GM21360 (cell line): ENCODE data around the gene ARHGEF10L.

Experiments
- ATAC-seq: cut with Tn5 transposase; IDR thresholded peaks from one replicate; pipeline ENCODE4 v1.9.1; 2021; ENCODE audit warnings: mild to moderate bottlenecking, moderate library complexity; ENCODE audit not compliant: unreplicated experiment

The ARHGEF10L gene

DNA sequence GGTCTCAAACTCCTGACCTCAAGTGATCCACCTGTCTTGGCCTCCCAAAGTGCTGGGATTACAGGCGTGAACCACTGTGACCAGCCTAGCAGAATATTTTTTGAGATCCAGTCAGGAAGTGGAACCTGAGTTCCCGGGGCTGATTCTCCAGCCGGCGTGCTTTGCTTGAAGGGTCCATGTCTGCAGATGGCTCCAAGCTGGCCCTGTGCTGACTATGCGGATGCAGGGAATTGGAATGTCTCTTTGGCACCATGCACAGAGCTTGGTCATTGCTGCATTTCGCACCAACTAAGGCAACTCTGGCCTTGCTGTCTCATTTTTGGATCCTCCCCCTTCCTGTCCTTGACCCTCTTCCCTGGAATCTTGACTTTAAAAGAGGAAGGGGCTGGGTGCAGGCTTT lies 28.1 kb downstream of the ARHGEF10L start:
- no peak for ATAC-seq

GRCh38 chr1:17568014-17568900 lies 28.8 kb downstream of the ARHGEF10L start:
- ATAC-seq, result no peak

- no peak for ATAC-seq
Measured at GRCh38 chr1:17569200-17570139, 30.0 kb downstream of the ARHGEF10L start.

GRCh38 chr1:17570228-17570627 lies 30.7 kb downstream of the ARHGEF10L start:
- no peak for ATAC-seq

- no peak for ATAC-seq
Measured at GRCh38 chr1:17572264-17572985, 32.9 kb downstream of the ARHGEF10L start.

DNA sequence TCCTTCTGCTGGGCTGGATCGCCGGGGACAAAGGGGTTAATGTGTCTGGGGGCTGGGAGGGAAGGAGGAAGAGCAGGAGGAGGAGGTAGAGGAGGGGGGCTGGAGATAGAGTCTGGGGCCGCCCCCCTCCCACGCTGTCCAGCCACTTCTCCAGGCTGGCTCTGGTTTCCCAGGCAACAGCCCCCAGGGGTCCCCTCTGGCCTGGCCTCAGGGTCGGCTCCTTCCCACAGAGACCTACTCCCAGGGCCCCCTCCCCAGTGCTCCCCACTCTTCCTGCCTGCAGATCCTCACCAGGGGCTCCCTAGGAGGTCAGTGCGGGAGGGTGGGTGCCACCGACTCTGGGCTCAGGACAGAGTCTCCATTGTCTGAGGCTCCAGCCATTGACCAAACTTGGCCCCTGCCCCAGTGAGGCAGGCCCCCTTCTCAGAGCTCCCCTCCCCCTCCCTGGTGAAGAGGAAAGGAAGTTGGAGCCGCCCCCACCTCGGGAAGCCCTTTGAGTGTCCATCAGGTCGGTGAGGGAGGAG lies 34.1 kb downstream of the ARHGEF10L start:
- no peak for ATAC-seq

- ATAC-seq, result no peak
Measured at GRCh38 chr1:17574516-17574915, 35.0 kb downstream of the ARHGEF10L start.

DNA sequence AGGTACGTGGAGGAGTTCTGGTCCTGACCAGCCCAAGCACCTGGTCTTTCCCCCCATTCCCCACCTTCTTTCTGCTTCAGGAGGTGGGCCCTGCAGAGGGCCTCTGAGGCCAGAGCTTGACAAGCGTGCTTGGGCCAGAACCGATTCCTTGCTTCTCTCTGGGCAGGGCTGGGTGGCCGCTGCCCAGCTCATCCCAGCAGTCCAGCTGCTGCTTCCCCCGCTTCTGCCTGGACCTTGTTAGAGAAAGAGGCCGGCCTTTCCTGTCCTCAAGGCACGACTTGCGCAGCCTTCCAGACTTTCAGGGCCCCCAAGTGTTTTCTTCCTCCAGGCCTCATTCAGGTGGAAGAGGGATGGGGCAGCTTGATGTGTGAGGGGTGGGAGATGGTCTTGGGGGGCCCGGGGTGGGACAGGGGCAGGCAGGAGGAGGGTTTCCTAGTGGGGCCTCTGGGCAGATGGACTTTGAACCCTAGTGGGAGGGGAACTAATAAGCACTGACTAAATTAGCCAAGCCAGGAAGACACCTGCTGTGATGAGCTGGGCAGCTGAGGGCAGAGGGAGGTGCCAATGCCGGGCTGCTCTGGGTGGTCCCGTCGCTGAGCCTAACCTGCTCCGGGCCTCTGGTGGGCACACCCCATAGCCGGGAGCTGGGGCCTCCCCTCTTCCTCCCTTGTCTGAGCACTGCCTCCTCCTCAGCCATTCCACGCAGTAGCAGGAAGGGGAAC lies 36.5 kb downstream of the ARHGEF10L start:
- no peak for ATAC-seq

DNA sequence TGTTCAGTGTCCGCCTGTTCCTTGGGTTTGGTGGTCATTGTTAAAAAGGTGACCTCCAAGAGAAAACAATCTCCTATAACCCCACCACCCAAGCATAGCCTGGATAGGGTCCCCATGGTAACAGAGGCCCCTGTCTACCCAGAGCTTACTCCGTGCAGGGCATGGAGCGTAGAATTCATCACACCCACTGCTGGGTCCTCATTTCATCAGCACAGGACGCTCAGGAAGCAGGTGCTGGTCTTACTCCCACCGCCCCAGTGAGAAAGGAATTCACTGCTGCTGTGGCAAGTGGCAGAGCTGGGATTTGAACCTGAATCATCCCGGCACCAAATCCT lies 37.0 kb downstream of the ARHGEF10L start:
- ATAC-seq, result no peak

- no peak for ATAC-seq
Measured at GRCh38 chr1:17577907-17578297, 38.4 kb downstream of the ARHGEF10L start.

DNA sequence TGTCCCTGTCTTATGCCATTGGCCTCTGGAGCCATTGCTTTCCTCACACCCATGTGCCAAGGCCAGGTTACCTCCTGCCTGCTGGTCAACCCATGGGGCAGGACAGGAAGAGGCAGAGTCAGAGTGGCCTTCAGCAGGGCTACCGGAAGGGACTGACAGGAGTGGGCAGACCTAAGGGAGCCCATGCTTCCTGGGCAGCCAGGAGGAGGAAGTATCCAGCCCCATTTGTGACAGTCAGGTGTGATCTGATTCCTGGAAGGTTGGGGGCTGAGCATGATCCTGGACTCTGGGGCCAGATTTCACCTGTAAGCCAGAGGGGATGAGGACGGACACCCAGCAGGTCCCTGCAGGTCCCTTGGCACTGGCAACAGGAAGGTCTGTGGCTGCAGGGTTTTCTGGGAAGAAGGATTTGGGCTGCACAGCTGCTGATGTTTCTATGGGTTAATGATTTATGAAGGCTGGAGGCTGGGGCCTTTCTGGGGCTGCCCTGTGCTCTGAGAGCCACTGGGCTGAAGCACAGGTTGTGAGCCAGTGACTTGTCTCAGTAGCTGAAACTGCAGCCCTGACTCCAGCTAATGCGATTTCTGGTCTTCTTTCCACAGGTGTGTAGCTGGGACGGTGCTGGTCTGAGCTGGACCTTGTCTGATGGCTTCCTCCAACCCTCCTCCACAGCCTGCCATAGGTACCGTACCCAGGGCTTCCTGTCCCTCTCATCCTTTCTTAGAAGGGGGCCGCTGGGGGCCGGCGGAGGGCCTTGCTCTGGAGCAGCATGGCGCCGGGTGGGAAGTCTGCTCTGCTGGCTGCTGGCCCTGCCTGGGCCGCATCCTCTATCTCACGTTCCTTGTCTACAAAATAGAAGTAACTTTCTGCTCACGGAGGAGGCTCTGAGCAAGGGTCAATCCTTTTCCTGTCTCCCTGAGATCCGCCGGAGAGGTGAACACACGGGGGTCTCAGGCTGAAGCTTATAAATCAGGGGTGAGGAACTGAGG lies 40.7 kb downstream of the ARHGEF10L start:
- no peak for ATAC-seq

DNA sequence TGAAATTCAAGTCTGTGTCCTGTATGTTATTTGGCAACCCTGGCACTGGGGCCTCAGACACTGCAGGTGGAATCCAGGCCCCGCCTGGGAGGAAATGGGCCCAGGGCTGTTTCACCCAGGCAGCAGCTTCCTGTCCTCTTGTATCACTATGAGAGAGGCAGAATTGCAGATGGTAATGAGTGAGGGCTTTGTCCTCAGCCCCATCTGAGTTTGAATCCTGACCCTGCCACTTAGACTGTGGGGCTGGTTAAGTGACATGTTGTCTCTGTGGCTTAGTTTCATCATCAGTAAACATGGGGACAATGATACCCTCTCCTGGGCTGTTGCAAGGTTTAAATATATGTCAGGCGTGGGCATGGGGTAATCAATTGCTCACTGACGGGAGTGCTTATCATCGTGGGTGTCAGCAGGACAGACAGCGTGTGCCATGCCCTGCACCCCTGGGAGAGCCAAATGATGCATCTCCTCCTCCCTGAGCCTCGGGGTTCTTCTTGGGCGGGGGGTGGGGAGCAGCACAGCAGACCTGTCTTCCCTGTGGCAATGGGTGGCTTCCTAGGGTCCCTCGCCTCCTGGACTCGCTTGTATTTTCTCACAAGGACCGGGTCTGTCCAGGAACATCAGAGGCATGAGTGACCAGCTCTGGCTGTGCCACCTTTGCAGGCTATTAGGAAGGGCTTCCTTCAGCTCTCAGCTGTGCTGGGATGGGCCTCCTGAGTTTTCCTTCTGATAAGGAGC lies 42.1 kb downstream of the ARHGEF10L start:
- no peak for ATAC-seq

GRCh38 chr1:17582124-17582774 lies 42.8 kb downstream of the ARHGEF10L start:
- no peak for ATAC-seq

DNA sequence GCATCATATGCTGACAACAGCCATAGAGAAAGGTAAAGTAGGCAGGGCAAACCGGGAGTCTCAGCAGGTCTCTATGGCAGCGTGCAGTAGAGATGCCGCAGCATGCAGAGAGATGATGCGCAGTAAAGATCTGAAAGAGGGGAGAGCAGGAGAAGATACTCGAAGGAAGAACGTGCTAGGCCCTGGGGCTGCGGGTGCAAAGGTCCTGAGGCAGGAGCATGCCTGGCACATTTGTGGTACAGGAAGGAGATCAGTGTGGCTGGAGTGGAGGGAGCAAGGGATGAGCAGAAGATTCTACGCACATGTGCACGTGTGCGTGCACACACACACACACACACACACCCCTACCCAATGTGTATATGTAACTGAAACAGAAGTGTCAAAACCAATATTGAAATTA lies 45.0 kb downstream of the ARHGEF10L start:
- ATAC-seq, result no peak

GRCh38 chr1:17585266-17585987 lies 45.9 kb downstream of the ARHGEF10L start:
- ATAC-seq, result no peak

- ATAC-seq, result no peak
Measured at GRCh38 chr1:17586172-17586964, 46.9 kb downstream of the ARHGEF10L start.

DNA sequence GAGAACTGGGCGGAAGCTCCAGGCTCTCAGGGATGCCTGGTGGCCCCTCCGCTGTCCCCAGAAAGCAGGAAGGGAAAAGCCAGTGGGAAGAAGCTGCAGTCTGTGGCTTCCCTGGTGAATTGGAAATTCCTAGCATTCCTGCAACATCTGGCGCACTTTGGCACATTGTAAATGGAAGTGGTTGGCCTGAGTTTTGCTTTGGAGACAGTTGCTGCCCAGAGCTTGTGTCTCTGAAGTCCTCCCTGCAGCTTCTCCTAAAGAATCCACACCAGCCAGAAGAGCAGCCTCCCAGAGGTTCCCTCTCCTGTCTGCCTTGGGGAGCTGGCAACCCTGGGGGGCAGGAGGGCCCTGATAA lies 48.2 kb downstream of the ARHGEF10L start:
- no peak for ATAC-seq
